ENCODE results near the gene ITGA2. TPM values are rescaled to one million over a fixed set of nuclear protein-coding genes. Genes with fewer than 3 reads are reported as not detected.

The ITGA2 gene
- total and polyA plus RNA-seq, 2 donors (not counting 1 experiment from before 2014, with no cell fraction given): not detected

DNA sequence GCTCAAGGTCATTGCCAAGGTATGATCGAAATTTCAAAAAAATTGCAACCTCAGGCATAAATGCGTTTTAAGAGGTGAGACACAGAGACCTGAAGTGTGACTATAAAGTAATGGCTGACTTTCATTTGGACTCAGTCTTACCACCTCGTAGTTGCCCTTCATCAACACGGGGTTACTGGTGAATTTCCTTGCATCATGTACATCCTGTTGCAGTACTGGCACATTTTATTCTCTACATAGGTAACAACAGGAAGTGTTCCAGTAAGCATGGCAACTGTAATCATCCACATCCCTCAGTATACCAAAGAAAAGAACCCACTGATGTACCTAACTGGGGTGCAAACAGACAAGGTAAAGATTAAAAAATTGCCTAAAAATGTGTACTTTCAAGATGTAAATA, 91.1 kb downstream of the ITGA2 start:
- WGBS (ENCODE audit: insufficient coverage): 92% methylated on average over 4 of the region's 4 CpGs
- H3K9ac ChIP-seq (ENCODE audit: low read length): no peak overlapping the region
- H3K36me3 ChIP-seq (replicated peaks in 1 of 2; ENCODE audit: control extremely low read depth in 1 of 2, control insufficient read depth in 1 of 2, extremely low read depth in 1 of 2, insufficient read depth in 2 of 2, low read length in 1 of 2): no peaks in the 10 kb centered on the region
- DNase-seq: no peak
- Mint-ChIP-seq H3K4me3 (no peak overlapping the region), H3K9me3 (ENCODE audit: insufficient read depth) (no peaks in the 10 kb centered on the region), H3K27me3 (peaks cover 21% of the 10 kb centered on the region), H3K4me1 (no peaks in the 10 kb centered on the region), H3K27ac (no peak overlapping the region)
- ChIA-PET POLR2A (no interaction called here), CTCF (no interaction called here)
- intact Hi-C loops (cut with micrococcal nuclease): no loop called here
- no peak overlapping the region for H2AFZ ChIP-seq (ENCODE audit: insufficient read depth, low read depth, low read length, poor library complexity, severe bottlenecking)
- H3K79me2 ChIP-seq (ENCODE audit: control insufficient read depth, insufficient read depth, low read length): no peaks in the 10 kb centered on the region
- no peak for TF ChIP-seq EZH2 (IDR thresholded peaks at IDR 0.05; ENCODE audit: borderline replicate concordance, insufficient read depth, low read depth, low read length, poor library complexity, severe bottlenecking)
- TF ChIP-seq, protein P1, sequence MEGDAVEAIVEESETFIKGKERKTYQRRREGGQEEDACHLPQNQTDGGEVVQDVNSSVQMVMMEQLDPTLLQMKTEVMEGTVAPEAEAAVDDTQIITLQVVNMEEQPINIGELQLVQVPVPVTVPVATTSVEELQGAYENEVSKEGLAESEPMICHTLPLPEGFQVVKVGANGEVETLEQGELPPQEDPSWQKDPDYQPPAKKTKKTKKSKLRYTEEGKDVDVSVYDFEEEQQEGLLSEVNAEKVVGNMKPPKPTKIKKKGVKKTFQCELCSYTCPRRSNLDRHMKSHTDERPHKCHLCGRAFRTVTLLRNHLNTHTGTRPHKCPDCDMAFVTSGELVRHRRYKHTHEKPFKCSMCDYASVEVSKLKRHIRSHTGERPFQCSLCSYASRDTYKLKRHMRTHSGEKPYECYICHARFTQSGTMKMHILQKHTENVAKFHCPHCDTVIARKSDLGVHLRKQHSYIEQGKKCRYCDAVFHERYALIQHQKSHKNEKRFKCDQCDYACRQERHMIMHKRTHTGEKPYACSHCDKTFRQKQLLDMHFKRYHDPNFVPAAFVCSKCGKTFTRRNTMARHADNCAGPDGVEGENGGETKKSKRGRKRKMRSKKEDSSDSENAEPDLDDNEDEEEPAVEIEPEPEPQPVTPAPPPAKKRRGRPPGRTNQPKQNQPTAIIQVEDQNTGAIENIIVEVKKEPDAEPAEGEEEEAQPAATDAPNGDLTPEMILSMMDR (IDR thresholded peaks at IDR 0.05): no peak
- H3K4me2 ChIP-seq (replicated peaks; ENCODE audit: low read depth, low read length, poor library complexity, severe bottlenecking): no peak overlapping the region
- no peak overlapping the region for H3K27ac ChIP-seq (ENCODE audit: low read length in 2 of 2)
- H3K27me3 ChIP-seq (replicated peaks in 1 of 4; ENCODE audit: control extremely low read depth in 1 of 4, control insufficient read depth in 3 of 4, insufficient read depth in 4 of 4, low read length in 3 of 4): no peaks in the 10 kb centered on the region
- no peak for ATAC-seq (ENCODE audit: low read depth)
- no peaks in the 10 kb centered on the region for H3K4me1 ChIP-seq (ENCODE audit: control insufficient read depth in 2 of 2, insufficient read depth in 2 of 2, low read length in 2 of 2)
- H3K4me3 ChIP-seq (ENCODE audit: control extremely low read depth in 1 of 5, extremely low read depth in 1 of 5, insufficient read depth in 1 of 5, low read depth in 2 of 5, low read length in 4 of 5): no peak overlapping the region
- H4K20me1 ChIP-seq (ENCODE audit: control insufficient read depth, insufficient read depth, low read length, poor library complexity, severe bottlenecking): no peaks in the 10 kb centered on the region
- no peaks in the 10 kb centered on the region for H3K9me3 ChIP-seq (ENCODE audit: control extremely low read depth in 1 of 3, control insufficient read depth in 2 of 3, insufficient read depth in 1 of 3, low read length in 2 of 3)

GRCh38 chr5:53083927-53084326, 94.8 kb downstream of the ITGA2 start:
- no peak overlapping the region for H3K27ac Mint-ChIP-seq
- intact Hi-C loops (cut with micrococcal nuclease): no loop called here
- H3K9me3 ChIP-seq (ENCODE audit: control extremely low read depth in 1 of 3, control insufficient read depth in 2 of 3, insufficient read depth in 1 of 3, low read length in 2 of 3): no peaks in the 10 kb centered on the region
- H3K79me2 ChIP-seq (ENCODE audit: control insufficient read depth, insufficient read depth, low read length): no peaks in the 10 kb centered on the region
- ChIA-PET POLR2A (no interaction called here), CTCF (no interaction called here)
- no peak overlapping the region for H3K4me2 ChIP-seq (replicated peaks; ENCODE audit: low read depth, low read length, poor library complexity, severe bottlenecking)
- DNase-seq (no peak), ATAC-seq (ENCODE audit: low read depth) (no peak)
- H3K36me3 ChIP-seq (replicated peaks in 1 of 2; ENCODE audit: control extremely low read depth in 1 of 2, control insufficient read depth in 1 of 2, extremely low read depth in 1 of 2, insufficient read depth in 2 of 2, low read length in 1 of 2): no peaks in the 10 kb centered on the region
- no peak overlapping the region for H3K27ac ChIP-seq (ENCODE audit: low read length in 2 of 2)
- no peak overlapping the region for H3K4me3 Mint-ChIP-seq
- peaks cover 17% of the 10 kb centered on the region for H3K27me3 Mint-ChIP-seq
- no peak overlapping the region for H3K4me3 ChIP-seq (ENCODE audit: control extremely low read depth in 1 of 5, extremely low read depth in 1 of 5, insufficient read depth in 1 of 5, low read depth in 2 of 5, low read length in 4 of 5)
- H2AFZ ChIP-seq (ENCODE audit: insufficient read depth, low read depth, low read length, poor library complexity, severe bottlenecking): no peak overlapping the region
- H3K9ac ChIP-seq (ENCODE audit: low read length): no peak overlapping the region
- H4K20me1 ChIP-seq (ENCODE audit: control insufficient read depth, insufficient read depth, low read length, poor library complexity, severe bottlenecking): no peaks in the 10 kb centered on the region
- no peaks in the 10 kb centered on the region for H3K27me3 ChIP-seq (replicated peaks in 1 of 4; ENCODE audit: control extremely low read depth in 1 of 4, control insufficient read depth in 3 of 4, insufficient read depth in 4 of 4, low read length in 3 of 4)
- no peaks in the 10 kb centered on the region for H3K9me3 Mint-ChIP-seq (ENCODE audit: insufficient read depth)
- no peaks in the 10 kb centered on the region for H3K4me1 Mint-ChIP-seq
- no peaks in the 10 kb centered on the region for H3K4me1 ChIP-seq (ENCODE audit: control insufficient read depth in 2 of 2, insufficient read depth in 2 of 2, low read length in 2 of 2)
- TF ChIP-seq EZH2 (IDR thresholded peaks at IDR 0.05; ENCODE audit: borderline replicate concordance, insufficient read depth, low read depth, low read length, poor library complexity, severe bottlenecking): no peak
- TF ChIP-seq, protein P1 (IDR thresholded peaks at IDR 0.05): no peak

Data from B cell (primary cell).